Measurements from ENCODE around the gene SVIL.

DNA sequence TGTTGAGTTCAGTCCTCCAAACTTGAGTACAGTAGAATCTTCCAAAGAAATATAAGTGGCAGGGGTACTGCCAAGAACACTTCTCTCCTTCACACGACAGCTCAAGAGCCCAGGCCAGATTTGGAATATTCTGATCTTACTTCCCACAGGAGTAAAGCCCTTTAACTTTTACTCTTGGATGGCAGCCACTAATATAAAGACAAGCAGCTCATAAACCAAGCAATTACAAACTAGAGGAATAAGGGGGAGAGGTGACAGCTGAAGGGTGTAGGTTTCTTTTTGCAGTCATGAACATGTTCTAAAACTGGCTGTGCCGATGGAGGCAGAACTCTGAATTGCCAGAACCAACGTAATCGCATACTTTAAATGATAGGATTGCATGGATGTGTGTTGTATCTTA, 74.8 kb downstream of the SVIL start:
- TF ChIP-seq, protein P1, sequence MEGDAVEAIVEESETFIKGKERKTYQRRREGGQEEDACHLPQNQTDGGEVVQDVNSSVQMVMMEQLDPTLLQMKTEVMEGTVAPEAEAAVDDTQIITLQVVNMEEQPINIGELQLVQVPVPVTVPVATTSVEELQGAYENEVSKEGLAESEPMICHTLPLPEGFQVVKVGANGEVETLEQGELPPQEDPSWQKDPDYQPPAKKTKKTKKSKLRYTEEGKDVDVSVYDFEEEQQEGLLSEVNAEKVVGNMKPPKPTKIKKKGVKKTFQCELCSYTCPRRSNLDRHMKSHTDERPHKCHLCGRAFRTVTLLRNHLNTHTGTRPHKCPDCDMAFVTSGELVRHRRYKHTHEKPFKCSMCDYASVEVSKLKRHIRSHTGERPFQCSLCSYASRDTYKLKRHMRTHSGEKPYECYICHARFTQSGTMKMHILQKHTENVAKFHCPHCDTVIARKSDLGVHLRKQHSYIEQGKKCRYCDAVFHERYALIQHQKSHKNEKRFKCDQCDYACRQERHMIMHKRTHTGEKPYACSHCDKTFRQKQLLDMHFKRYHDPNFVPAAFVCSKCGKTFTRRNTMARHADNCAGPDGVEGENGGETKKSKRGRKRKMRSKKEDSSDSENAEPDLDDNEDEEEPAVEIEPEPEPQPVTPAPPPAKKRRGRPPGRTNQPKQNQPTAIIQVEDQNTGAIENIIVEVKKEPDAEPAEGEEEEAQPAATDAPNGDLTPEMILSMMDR (IDR thresholded peaks at IDR 0.05; ENCODE audit: low read length): no peak
- TF ChIP-seq EZH2phosphoT487 (IDR thresholded peaks at IDR 0.05; ENCODE audit: low read length): no peak

Measured in MM.1S (cell line).